ENCODE measurements around the gene BHLHA9.
"Not testable (repeated sequence)": the region's sequence is repeated elsewhere in the genome, so short reads cannot be mapped to it uniquely, and the experiment has no call there.

The BHLHA9 gene

GRCh38 chr17:1270210-1271029 is at the start of gene BHLHA9:
BHLHA9 (plus strand) TSS chr17:1270444; CDS start chr17:1270564, 120 bp downstream.
- DNase-seq: no peak

DNA sequence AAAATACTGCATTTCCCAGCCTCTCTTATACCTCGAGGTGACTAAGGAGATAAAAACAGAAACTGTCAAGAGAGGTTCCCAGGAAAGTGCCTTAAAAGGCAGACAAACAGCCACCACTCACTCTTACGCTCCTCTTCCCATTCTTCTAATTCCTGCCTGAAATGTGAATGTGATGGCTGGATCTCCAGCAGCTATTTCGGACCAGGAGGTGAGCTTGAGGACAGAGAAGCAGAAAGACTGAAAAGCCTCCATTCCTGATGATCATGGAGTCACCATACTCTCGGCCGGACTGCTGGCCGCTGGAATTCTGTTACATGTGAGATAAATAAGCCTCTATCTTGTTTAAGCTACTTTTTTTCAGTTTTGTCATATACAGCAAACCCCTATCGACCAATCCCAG is 49.0 kb upstream of the BHLHA9 start:
- no peak for DNase-seq

GRCh38 chr17:1222321-1222720 is 47.9 kb upstream of the BHLHA9 start:
- no peak for DNase-seq

GRCh38 chr17:1223662-1224061 is 46.6 kb upstream of the BHLHA9 start:
- DNase-seq: no peak

DNA sequence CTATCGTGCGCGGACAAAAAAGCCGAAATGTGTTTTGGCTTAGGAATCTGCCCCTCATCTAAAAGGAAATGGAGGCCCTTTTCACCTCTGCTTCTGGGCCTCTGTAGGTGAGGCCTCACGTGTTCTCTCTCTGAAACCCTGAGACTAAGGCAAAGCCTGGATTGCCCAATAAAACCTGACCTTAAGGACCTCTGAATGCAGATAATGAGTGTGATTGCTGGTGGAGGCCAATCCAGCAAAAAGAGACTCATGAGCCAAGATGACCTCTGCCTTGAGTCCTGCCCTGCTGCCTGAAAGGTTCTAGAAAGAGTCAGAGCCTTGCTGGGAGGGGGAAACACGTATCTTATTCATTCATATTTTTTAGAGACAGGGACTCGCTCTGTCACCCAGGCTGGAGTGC is 45.9 kb upstream of the BHLHA9 start:
- DNase-seq: no peak

- no peak for DNase-seq
These were observed 43.9 kb upstream of the BHLHA9 start for GRCh38 chr17:1226308-1226707.

- no peak for DNase-seq
These were observed 42.9 kb upstream of the BHLHA9 start for GRCh38 chr17:1227365-1227764.

DNA sequence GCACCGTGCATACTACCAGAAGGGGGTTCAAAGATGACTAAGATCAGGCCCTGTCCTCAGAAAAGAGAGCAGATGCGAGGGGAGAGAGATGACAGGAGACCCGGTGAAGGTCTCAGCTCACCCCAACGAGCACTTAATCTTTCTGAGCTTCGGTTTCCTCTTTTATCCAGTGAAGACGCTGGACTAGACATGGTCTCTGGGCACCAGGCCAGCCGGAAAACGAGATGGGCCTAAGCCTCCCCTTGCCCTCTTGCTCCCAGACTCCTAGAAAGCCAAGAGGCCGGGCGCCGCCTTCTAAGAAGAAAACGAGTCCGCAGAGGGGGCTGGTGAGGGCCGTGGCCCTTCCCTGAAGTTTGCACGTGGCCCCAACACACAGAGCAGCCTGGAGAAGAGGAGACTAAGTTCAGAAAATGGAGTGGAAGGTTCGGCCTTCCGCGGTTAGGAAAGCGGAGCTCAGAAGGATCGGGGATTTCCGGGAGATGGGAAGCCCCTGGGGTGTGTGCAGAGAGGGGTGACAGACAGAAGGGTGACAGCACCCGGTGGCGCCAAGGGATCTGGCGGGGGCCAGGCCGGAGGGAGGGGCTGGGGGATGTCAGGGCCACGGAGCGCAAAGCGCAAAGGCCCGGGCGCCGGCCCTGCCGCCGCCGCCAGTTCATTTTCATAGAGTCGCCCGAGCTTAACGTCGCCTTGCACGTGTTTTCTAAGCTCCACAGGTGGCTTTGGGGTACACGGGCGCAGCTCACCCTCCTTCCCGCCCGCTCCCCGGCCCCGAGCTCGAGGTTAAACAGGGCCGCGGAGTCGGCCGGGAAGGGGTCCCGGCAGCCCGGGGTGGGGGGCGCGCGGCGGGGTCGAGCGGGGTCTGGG is 42.1 kb upstream of the BHLHA9 start:
- peak; percentile 64 for DNase-seq

DNA sequence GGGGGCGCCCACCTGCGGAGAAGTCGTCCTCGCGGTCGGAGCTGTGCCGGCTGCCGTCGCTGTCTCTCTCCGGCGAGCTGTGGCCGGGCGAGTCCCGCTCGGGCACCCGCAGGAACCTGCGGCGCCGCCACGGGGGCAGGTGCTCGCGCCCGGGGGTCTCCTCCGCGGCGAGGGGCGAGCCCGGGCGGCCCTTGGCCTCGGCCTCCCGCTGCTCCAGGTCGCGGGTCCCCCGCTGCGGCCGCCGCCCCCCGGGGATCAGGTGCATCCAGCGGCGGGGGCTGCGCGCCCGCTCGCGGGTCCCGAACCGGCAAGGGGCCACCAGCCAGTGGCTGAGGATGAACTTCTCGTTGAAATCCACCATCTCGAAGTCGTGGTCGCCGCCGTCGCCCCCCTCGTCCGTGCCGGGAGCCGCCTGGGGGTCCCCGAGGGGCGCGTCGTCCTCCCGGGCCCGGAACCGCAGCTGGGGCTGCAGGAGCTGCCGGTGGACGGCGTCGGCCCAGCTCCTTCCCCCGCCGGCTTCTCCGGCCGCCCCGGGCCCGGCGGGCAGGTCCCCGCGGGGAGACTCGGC is 41.4 kb upstream of the BHLHA9 start:
- no peak for DNase-seq

DNA sequence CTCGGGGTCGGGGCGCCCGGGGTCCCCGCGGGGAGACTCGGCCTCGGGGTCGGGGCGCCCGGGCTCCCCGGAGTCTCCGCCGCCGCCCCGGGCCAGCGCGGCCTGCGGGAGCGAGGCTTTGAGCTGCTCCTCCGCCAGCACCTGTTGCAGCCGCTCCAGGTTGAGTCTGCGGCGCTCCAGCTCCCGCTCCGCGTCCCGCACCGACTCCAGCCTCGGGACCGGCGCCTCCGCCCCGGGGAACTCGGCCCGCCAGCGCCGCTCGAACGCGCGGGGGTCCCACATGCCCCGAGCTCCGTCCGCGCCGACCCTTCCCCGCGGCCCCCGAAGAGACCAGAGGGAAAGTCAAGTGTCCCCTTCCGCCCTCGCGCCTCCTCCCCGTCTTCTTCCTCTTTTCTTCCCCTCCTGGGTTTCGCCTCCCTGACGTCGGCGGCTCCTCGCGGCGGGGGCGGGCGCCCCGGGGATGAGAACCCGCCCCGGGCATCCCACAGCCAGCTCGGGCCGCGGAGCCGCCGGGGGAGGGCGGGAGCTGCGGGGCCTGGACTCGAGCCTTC is 40.8 kb upstream of the BHLHA9 start:
- DNase-seq: peak; percentile 77

GRCh38 chr17:1229900-1230501 is 40.2 kb upstream of the BHLHA9 start:
- no peak for DNase-seq

DNA sequence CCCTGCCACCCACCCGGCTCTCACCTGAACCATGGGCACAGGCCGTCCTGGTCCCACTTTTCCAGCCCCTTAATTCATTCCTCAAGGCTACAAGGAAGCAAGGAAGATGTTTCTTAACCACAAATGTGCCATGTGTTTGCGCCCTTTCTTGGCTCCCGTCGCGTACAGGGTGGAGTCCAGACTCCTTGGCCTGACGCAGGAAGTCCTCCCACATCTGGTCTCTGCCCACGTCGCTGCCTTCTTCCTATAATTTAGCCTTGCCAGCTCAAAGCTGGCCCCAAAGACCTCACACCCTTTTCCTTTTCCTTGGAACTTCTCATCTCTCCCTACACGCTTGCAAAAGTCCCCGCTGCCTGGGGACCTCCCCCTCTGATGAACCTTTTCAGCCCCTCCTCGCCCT is 38.8 kb upstream of the BHLHA9 start:
- DNase-seq: no peak

- DNase-seq: no peak
These were observed 37.9 kb upstream of the BHLHA9 start for GRCh38 chr17:1232331-1232730.

- DNase-seq: no peak
These were observed 37.5 kb upstream of the BHLHA9 start for GRCh38 chr17:1232786-1233185.

DNA sequence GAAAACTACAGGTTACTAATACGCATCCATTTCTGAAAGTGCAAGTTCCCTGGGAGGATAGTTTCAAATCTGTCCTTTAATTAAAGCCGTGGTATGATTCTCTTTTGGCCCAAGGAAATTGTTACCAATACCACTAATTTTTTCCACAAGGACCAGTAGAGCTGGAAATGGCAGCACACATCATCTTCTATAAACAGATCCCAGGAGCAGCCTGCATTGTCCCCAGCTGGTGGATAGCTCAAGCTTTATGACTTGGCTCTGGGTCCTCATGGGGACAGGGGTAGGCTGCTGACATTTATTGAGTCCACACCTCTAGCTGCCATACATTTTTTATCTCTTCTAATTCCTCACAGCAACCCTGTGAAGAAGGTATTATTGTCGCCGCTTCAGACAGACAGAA is 35.8 kb upstream of the BHLHA9 start:
- no peak for DNase-seq

DNA sequence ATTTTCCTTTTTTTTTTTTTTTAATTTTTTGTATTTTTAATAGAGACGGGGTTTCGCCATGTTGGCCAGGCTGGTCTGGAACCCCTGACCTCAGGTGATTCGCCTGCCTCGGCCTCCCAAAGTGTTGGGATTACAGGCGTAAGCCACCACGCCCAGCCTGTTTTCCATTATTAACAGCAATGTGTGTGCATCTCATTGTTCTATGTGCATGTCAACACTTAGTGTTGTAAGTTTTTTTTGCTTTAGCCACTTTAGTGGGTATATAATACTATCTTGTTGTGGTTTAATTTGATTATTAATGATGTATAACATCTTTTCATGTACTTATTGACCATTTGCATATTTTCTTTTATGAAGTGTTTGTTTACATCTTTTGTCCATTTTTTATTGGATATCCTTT is 32.8 kb upstream of the BHLHA9 start:
- DNase-seq: no peak

DNA sequence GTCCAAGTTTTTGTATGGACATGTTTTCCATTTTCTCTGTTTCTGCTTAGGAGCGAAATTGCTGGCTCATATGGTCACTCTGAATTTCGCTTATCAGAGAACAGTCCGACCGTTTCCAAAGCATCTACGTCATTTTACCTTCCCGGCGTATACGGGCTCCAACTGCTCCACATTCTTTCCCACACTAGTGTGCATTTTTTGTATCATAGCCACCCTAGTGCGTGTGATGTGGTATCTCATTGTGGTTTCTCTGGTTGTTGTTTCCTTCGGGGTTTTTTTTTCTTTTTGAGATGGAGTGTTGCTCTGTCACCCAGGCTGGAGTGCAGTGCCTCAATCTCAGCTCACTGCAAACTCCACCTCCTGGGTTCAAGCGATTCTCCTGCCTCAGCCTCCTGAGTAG is 31.0 kb upstream of the BHLHA9 start:
- no peak for DNase-seq

DNA sequence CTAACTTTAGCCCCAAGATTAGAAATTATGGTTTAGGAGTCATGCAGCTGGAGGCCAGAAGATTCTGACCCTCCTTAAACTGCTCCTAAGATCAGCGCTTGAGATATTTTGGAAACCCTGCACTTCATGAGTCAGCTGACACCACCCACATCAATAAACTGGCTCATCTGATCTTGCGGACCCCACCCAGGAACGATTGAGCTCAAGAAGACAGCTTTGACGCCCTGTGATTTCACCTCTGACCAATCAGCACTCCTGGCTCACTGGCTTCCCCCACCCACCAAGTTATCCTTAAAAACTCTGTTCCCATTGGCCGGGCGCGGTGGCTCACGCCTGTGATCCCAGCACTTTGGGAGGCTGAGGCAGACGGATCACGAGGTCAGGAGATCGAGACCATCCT is 29.8 kb upstream of the BHLHA9 start:
- not testable (repeated sequence) for DNase-seq

GRCh38 chr17:1241929-1242328 is 28.3 kb upstream of the BHLHA9 start:
- DNase-seq: no peak

GRCh38 chr17:1244606-1245012 is 25.6 kb upstream of the BHLHA9 start:
- no peak for DNase-seq

DNA sequence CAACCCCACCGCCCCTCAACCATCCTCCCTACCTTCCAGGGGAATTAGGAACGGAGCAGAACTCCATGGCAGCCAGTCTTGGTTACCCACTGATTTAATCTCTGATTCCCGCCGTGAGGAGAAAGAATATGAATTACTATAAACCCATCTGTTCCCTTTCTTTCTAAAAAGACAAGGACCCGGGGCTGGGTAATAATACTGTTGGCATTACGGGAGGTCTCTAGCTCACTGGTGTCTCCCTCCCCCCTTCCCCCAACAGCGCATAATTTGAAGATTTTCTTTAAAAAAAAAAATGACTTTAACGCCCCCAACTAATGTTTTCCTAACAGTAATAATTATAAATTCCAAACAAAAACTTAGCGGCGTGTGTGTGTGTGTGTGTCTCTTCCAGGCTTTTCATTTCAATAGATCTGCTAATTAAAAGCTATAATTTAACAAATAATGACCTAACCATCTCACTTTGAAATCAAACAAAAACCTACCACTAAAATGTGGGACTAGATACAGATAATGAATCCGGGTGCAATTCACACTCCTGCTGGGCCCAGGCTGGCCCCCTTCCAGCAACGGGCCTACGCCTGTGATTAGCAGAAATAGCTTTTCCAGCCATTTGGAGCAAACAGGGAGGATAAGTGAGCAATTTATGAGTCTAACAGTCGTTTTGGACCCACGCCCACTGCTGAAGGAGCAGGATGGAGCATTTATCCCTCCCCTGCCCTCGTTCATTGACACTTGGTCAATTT is 18.2 kb upstream of the BHLHA9 start:
- DNase-seq: no peak

- DNase-seq: no peak
These were observed 15.2 kb upstream of the BHLHA9 start for GRCh38 chr17:1255041-1255440.
